ENCODE results near the gene TOM1L2.

The TOM1L2 gene

GRCh38 chr17:17798010-17798556 lies 174.1 kb downstream of the TOM1L2 start:
- DNase-seq, result no peak

DNA sequence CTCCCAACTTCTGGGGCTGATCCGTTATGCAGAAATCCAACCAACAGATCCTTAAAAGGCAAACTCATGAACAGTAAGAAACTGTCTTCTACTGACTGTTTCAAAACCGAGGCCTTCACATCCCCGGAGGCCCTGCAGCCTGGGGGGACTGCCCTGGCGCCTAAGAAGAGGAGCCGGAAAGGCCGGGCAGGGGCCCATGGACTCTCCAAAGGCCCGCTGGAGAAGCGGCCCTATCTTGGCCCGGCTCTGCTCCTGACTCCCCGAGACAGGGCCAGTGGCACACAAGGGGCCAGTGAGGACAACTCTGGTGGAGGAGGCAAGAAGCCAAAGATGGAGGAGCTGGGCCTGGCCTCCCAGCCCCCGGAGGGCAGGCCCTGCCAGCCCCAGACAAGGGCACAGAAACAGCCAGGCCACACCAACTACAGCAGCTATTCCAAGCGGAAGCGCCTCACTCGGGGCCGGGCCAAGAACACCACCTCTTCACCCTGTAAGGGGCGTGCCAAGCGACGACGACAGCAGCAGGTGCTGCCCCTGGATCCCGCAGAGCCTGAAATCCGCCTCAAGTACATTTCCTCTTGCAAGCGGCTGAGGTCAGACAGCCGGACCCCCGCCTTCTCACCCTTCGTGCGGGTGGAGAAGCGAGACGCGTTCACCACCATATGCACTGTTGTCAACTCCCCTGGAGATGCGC lies 174.9 kb downstream of the TOM1L2 start:
- no peak for DNase-seq

DNA sequence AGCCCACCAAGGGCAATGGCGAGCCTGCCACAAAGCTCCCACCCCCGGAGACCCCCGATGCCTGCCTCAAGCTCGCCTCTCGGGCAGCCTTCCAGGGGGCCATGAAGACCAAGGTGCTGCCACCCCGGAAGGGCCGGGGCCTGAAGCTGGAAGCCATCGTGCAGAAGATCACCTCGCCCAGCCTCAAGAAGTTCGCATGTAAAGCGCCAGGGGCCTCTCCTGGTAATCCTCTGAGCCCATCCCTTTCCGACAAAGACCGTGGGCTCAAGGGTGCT lies 175.5 kb downstream of the TOM1L2 start:
- DNase-seq, result no peak

- no peak for DNase-seq
Measured at GRCh38 chr17:17795946-17796786, 176.0 kb downstream of the TOM1L2 start.

- no peak for DNase-seq
Measured at GRCh38 chr17:17795296-17795695, 176.9 kb downstream of the TOM1L2 start.

- no peak for DNase-seq
Measured at GRCh38 chr17:17794382-17794781, 177.8 kb downstream of the TOM1L2 start.

Measured in stimulated activated CD4-positive, alpha-beta T cell treated with anti-CD3 and anti-CD28 coated beads, Interleukin-12 subunit alpha, Interleukin-12 subunit beta, amount 100 ng/mL, for 4 hours (primary cell).